K562 (cell line): ENCODE measurements around the gene PUS7. TPM values are rescaled to one million over a fixed set of nuclear protein-coding genes. Genes with fewer than 3 reads are reported as not detected.

Source experiments
- BCLAF1 ChIP-seq, 2 experiments: fragments of 450-650 bp in 1 of 2; IDR thresholded peaks; 2 replicates each; pipeline ENCODE4 v1.6.1; 2011 to 2017; ENCODE audit warnings: low read depth in 2 of 2, antibody characterized with exemption in 1 of 2, borderline replicate concordance in 1 of 2, low read length in 1 of 2, mild to moderate bottlenecking in 1 of 2, mixed read lengths in 1 of 2; ENCODE audit not compliant: control insufficient read depth in 1 of 2
- CBX1 ChIP-seq: sonication (generic); IDR thresholded peaks from 2 replicates; pipeline ENCODE4 v1.6.1; 2016; ENCODE audit warnings: antibody characterized with exemption, low read depth, mild to moderate bottlenecking
- GMEB1 ChIP-seq: fragments of 250-450 bp; sonication (Bioruptor Pico); IDR thresholded peaks from 2 replicates; pipeline ENCODE4 v1.4.0; 2020; ENCODE audit warnings: mild to moderate bottlenecking
- HDAC2 ChIP-seq: fragments of 450-650 bp; IDR thresholded peaks from 2 replicates; pipeline ENCODE4 v1.6.1; 2016; ENCODE audit warnings: mild to moderate bottlenecking
- JUN ChIP-seq, 2 experiments: sonication (generic) in 1 of 2; formaldehyde crosslinking in 1 of 2; IDR thresholded peaks; 2 replicates each; pipeline versions ENCODE4 v1.6.1 to v1.8.0; 2012 to 2022; ENCODE audit warnings: borderline replicate concordance in 2 of 2, mild to moderate bottlenecking in 2 of 2, improper control_type of control experiment in 1 of 2, low read depth in 1 of 2, low read length in 1 of 2, missing genetic modification reagents in 1 of 2
- KLF1 ChIP-seq: fragments of 450-650 bp; IDR thresholded peaks from 2 replicates; pipeline ENCODE4 v1.6.1; 2016; ENCODE audit warnings: missing genetic modification characterization, missing compliant biosample characterization
- MAZ ChIP-seq, 2 experiments: fragments of 450-650 bp in 1 of 2; sonication (generic) in 1 of 2; formaldehyde crosslinking; IDR thresholded peaks in 1 of 2; conservative IDR thresholded peaks in 1 of 2; 2 replicates each; pipeline versions ENCODE4 v1.4.0 to v1.5.0; 2020; ENCODE audit warnings: mild to moderate bottlenecking in 1 of 2, missing genetic modification reagents in 1 of 2
- MYC ChIP-seq, 2 experiments: fragments of 250-450 bp in 1 of 2; sonication (Bioruptor Pico) in 1 of 2; IDR thresholded peaks; 2 replicates each; pipeline versions ENCODE4 v1.5.1 to v1.6.1; 2012 to 2021; ENCODE audit warnings: low read depth in 2 of 2, borderline replicate concordance in 1 of 2, improper control_type of control experiment in 1 of 2, low read length in 1 of 2, mild to moderate bottlenecking in 1 of 2, moderate library complexity in 1 of 2
- MYNN ChIP-seq, 2 experiments: sonication (generic); formaldehyde crosslinking in 1 of 2; IDR thresholded peaks; 2 replicates each; pipeline versions ENCODE4 v1.5.0 to v1.6.1; 2016 to 2020; ENCODE audit warnings: antibody characterized with exemption in 1 of 2, missing genetic modification reagents in 1 of 2
- NR4A1 ChIP-seq, 2 experiments: fragments of 250-450 bp in 1 of 2; fragments of 450-650 bp in 1 of 2; sonication (Bioruptor Pico) in 1 of 2; IDR thresholded peaks; 2 replicates each; pipeline versions ENCODE4 v1.4.0 to v1.6.1; 2016 to 2020; ENCODE audit warnings: mild to moderate bottlenecking in 2 of 2, missing compliant biosample characterization in 1 of 2, missing genetic modification characterization in 1 of 2, moderate library complexity in 1 of 2
- SNIP1 ChIP-seq: fragments of 450-650 bp; IDR thresholded peaks from 2 replicates; pipeline ENCODE4 v1.7.1; 2017; ENCODE audit warnings: low read depth, mild to moderate bottlenecking
- VEZF1 ChIP-seq: fragments of 200-800 bp; sonication (Bioruptor generic); IDR thresholded peaks from 2 replicates; pipeline ENCODE4 v1.6.1; 2017; ENCODE audit warnings: missing genetic modification characterization, missing compliant biosample characterization
- ZNF197 ChIP-seq: fragments of 200-800 bp; sonication (Bioruptor generic); IDR thresholded peaks from 2 replicates; pipeline ENCODE4 v1.6.1; 2016; ENCODE audit warnings: low read depth, missing genetic modification characterization, missing compliant biosample characterization
- ZNF408 ChIP-seq: fragments of 250-450 bp; sonication (Bioruptor Pico); IDR thresholded peaks from 2 replicates; pipeline ENCODE4 v1.4.0; 2020; ENCODE audit warnings: low read depth, mild to moderate bottlenecking, moderate library complexity
- ZNF655 ChIP-seq: fragments of 250-450 bp; sonication (Bioruptor Pico); IDR thresholded peaks from 2 replicates; pipeline ENCODE4 v1.5.0; 2021
- polyA plus RNA-seq, 8 experiments: library from polyadenylated mRNA; depleted of rRNA in 4 of 8; stranded (reverse) in 5 of 8; unstranded in 3 of 8; fragments of >200 nt; fragmentation: Nextera tagmentation in 2 of 8; fragmentation: Illumina TruSeq in 1 of 8; extraction: Ambion mirVana in 2 of 8; extraction: Trizol in 1 of 8; gene quantifications; 2 replicates each; pipeline versions ENCODE4 v1.2.1 to v1.2.3, GENCODE V29; 2011 to 2014; ENCODE audit warnings: inconsistent platforms in 1 of 8, missing spikeins in 1 of 8
- total RNA-seq, 7 experiments: library from RNA; depleted of rRNA in 6 of 7; stranded (reverse); fragments of >200 nt in 6 of 7; fragmentation: Illumina TruSeq in 2 of 7; extraction: Trizol in 2 of 7; gene quantifications; 2 replicates each; pipeline versions ENCODE4 v1.2.1 to v1.2.3, GENCODE V29; 2011 to 2021; ENCODE audit warnings: low replicate concordance in 1 of 7

PUS7 gene
- total and polyA plus RNA-seq, 9 of the 15 experiments (the other 6 are each of a cell fraction or from before 2014, with no cell fraction given), result 15.1 to 95.6 (median 63.2) TPM

DNA sequence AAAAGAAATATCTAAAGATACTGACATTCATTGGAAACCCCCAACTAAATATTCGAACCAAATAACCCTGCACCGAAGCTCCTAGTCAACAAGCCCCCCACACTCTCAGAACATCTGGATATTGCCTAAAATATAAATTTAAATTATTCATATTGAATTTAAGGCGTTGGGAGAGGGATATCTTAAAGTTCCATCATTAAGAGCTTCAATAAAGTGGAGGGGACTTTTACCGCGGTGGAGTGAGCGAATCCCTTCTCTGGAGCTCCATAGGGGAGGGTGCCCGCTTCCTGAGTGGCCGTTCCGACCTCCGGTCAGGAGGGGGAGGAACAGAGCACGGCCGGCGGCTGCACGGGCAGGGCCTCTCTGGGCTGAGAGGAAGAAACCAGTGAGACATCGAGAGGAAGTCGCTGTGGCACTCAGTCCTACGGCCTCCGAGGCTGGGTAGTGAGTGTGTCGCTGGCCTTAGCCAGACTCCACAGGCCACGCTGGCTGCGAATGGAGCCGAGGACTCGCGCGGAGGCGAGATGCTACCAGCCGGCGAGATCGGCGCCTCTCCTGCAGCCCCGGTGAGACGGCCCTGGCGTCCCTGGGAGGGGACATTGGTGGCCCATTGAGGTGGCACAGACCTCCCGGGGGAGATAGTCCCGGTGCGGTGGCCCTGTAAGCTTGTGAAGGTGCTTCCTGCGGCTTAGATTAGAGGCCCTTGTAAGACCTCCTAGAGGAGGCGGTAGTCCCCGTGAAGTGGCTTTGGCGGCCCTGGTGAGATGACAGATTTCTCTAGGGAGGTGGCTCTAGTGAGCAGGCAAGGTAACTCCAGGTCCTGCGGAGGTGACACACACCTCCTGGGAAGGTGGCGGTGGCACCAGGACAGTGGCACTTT lies 10.0 kb upstream of the PUS7 start, which contains the start of gene RINT1 (continued):
- TF ChIP-seq CBX1 (peak; percentile 86), ZNF408 (no peak), KLF1 (tag) (no peak), JUN (IDR thresholded peaks at IDR 0.05; ENCODE audit: borderline replicate concordance, low read depth, low read length) (peak; percentile 70; the same call in 1 of the 2 replicates), JUN (CRISPR knock-in tag; IDR thresholded peaks at IDR 0.05; ENCODE audit: borderline replicate concordance) (peak; percentile 47; the same call in 1 of the 2 replicates), GMEB1 (CRISPR knock-in tag) (peak; percentile 39; the same call in 1 of the 2 replicates), HDAC2 (peak; percentile 72; the same call in 1 of the 2 replicates), SNIP1 (peak; percentile 96), MAZ (CRISPR knock-in tag; conservative IDR thresholded peaks at IDR 0.05 in 1 of 2, IDR thresholded peaks at IDR 0.05 in 1 of 2) (peak; percentile 75 to 92), ZNF655 (CRISPR knock-in tag) (no peak), NR4A1 (CRISPR knock-in tag; IDR thresholded peaks at IDR 0.05) (peak; percentile 54; the same call in 1 of the 2 replicates), NR4A1 (tag; IDR thresholded peaks at IDR 0.05) (peak; percentile 62; the same call in 1 of the 2 replicates), VEZF1 (CRISPR knock-in tag) (peak; percentile 63), MYNN (IDR thresholded peaks at IDR 0.05) (peak; percentile 99), MYNN (CRISPR knock-in tag; IDR thresholded peaks at IDR 0.05) (peak; percentile 94), ZNF197 (CRISPR knock-in tag) (0 out of 2 replicates have a peak, but pooled peaks have one; percentile 50), MYC (IDR thresholded peaks at IDR 0.05; ENCODE audit: low read depth, low read length) (peak; percentile 80), MYC (CRISPR knock-in tag; IDR thresholded peaks at IDR 0.05; ENCODE audit: borderline replicate concordance, low read depth) (peak; percentile 89; the same call in 1 of the 2 replicates), BCLAF1 (IDR thresholded peaks at IDR 0.05; ENCODE audit: borderline replicate concordance in 1 of 2, control insufficient read depth in 1 of 2, low read depth in 2 of 2, low read length in 1 of 2) (peak in 1 of 2 experiments; percentile 96; a peak in 2 of 4 replicates)
